Measurements from ENCODE around the gene CPEB2. TPM values are rescaled to one million over a fixed set of nuclear protein-coding genes. Genes with fewer than 3 reads are reported as not detected.
A peak's percentile ranks its signal among the peaks of the same experiment; 100 is the strongest.

Gene CPEB2
- total RNA-seq, 1 donor from 2014 or later: 30.4 TPM

GRCh38 chr4:15020502-15021286 is 18.4 kb downstream of the CPEB2 start:
- no peak for DNase-seq (ENCODE audit: low spot score in 2 of 2)
- Histone ChIP-seq H3K27ac (peak overlapping the region; percentile 4 to 56), H3K36me3 (peaks cover 4 to 26% of the 10 kb centered on the region in 2 donors), H3K4me3 (peak overlapping the region in 1 of 2 donors; percentile 7), H3K9me3 (no peaks in the 10 kb centered on the region), H3K27me3 (no peaks in the 10 kb centered on the region), H3K4me1 (peaks cover 5 to 41% of the 10 kb centered on the region in 2 donors)
- TF ChIP-seq CTCF (IDR thresholded peaks at IDR 0.05): no peak
- intact Hi-C loops (cut with DNase I): no loop called here

GRCh38 chr4:15021311-15021710 is 19.0 kb downstream of the CPEB2 start:
- no peak for DNase-seq (ENCODE audit: low spot score in 2 of 2)
- H3K4me1 ChIP-seq: peaks cover 5 to 41% of the 10 kb centered on the region in 2 donors
- TF ChIP-seq CTCF (IDR thresholded peaks at IDR 0.05): no peak
- H3K9me3 ChIP-seq: no peaks in the 10 kb centered on the region
- H3K27ac ChIP-seq: peak overlapping the region; percentile 44 to 56
- H3K36me3 ChIP-seq: peaks cover 4 to 23% of the 10 kb centered on the region in 2 donors
- no peaks in the 10 kb centered on the region for H3K27me3 ChIP-seq
- intact Hi-C loops (cut with DNase I): no loop called here
- peak overlapping the region in 1 of 2 donors; percentile 7 for H3K4me3 ChIP-seq

- Histone ChIP-seq H3K27me3 (no peaks in the 10 kb centered on the region), H3K27ac (peak overlapping the region; percentile 44 to 56), H3K36me3 (peaks cover 4 to 23% of the 10 kb centered on the region in 2 donors), H3K9me3 (no peaks in the 10 kb centered on the region), H3K4me3 (peak overlapping the region in 1 of 2 donors; percentile 7), H3K4me1 (peaks cover 5 to 41% of the 10 kb centered on the region in 2 donors)
- no peak for DNase-seq (ENCODE audit: low spot score in 2 of 2)
- intact Hi-C loops (cut with DNase I): no loop called here
- TF ChIP-seq CTCF (IDR thresholded peaks at IDR 0.05): no peak
Observed at GRCh38 chr4:15021946-15022345, 19.7 kb downstream of the CPEB2 start.

- Histone ChIP-seq H3K27ac (peak overlapping the region in 1 of 2 donors; percentile 4), H3K27me3 (no peaks in the 10 kb centered on the region), H3K4me1 (peaks cover 5 to 26% of the 10 kb centered on the region in 2 donors), H3K4me3 (no peak overlapping the region), H3K36me3 (peaks cover 0 to 10% of the 10 kb centered on the region in 2 donors), H3K9me3 (no peaks in the 10 kb centered on the region)
- no peak for TF ChIP-seq CTCF (IDR thresholded peaks at IDR 0.05)
- intact Hi-C loops (cut with DNase I): no loop called here
- no peak for DNase-seq (ENCODE audit: low spot score in 2 of 2)
Observed at GRCh38 chr4:15024386-15024785, 22.1 kb downstream of the CPEB2 start.

- no peaks in the 10 kb centered on the region for H3K27me3 ChIP-seq
- no peak for TF ChIP-seq CTCF (IDR thresholded peaks at IDR 0.05)
- H3K4me3 ChIP-seq: no peak overlapping the region
- intact Hi-C loops (cut with DNase I): no loop called here
- peaks cover 5 to 25% of the 10 kb centered on the region in 2 donors for H3K4me1 ChIP-seq
- peak overlapping the region in 1 of 2 donors; percentile 9 for H3K27ac ChIP-seq
- no peak for DNase-seq (ENCODE audit: low spot score in 2 of 2)
- no peaks in the 10 kb centered on the region for H3K36me3 ChIP-seq
- H3K9me3 ChIP-seq: no peaks in the 10 kb centered on the region
Observed at GRCh38 chr4:15025693-15026092, 23.4 kb downstream of the CPEB2 start.
